HG03139 (cell line): ENCODE results near the gene IL36B.

Experiments used
- ATAC-seq: cut with Tn5 transposase; IDR thresholded peaks from one replicate; pipeline ENCODE4 v1.9.1; 2021; ENCODE audit not compliant: unreplicated experiment

The IL36B gene

GRCh38 chr2:113076954-113077669 lies 24.4 kb upstream of the IL36B start:
- no peak for ATAC-seq

DNA sequence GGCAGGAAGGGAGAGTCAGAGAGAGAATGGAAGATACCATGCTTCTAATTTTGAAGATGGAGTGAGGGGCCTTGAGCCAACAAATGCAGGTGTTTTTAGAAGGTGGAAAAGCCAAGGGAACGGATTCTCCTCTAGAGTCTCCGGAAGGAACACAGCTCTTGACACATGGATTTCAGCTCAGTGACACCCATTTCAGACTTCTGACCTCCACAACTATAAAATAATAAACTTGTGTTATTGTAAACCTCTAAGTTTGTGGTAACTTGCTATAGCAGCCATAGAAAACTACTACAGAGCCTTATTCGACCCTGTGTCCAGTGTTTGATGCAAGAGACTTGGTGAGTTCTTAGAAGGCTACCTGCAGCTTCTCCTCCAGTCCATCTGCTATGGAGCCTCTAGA lies 22.9 kb upstream of the IL36B start:
- no peak for ATAC-seq

- ATAC-seq, result no peak
Observed at GRCh38 chr2:113075030-113075429, 22.4 kb upstream of the IL36B start.

- ATAC-seq, result no peak
Observed at GRCh38 chr2:113073325-113073834, 20.7 kb upstream of the IL36B start.

DNA sequence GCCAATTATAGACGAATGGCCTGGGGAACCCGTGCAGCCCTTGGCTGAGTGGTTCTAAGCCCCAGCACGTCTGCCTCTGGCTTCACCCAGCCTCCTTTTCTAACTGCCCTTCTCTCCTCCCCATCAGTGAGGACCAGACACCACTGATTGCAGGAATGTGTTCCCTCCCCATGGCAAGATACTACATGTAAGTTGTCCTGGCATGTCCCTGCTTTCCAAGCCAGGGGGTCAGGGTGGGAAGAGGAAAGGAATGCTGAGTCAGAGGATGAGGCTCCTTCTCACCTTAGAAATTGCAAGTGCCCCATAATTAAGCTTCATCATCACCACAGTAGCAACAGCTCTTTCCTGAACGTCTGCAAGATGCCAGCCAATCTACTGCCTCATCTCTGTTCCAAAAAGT lies 19.9 kb upstream of the IL36B start:
- no peak for ATAC-seq

DNA sequence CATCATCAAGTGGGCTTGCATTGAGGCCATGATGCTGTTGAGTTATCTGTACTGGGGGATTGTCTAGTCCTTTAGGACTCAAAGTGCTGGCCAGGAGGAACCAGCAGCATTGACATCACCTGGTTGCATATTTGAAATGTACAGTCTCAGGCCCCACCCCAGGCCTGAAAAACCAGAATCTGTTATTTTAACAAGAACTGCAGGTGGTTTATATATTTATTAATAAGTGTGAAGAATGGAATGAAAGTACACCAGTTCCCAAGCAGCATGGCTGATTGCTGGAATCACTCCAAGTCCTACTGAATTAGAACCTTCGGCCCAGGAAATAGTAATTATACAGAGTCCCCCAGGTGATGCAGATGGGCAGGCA lies 17.9 kb upstream of the IL36B start:
- no peak for ATAC-seq

GRCh38 chr2:113069676-113070605 lies 17.3 kb upstream of the IL36B start:
- ATAC-seq, result no peak

DNA sequence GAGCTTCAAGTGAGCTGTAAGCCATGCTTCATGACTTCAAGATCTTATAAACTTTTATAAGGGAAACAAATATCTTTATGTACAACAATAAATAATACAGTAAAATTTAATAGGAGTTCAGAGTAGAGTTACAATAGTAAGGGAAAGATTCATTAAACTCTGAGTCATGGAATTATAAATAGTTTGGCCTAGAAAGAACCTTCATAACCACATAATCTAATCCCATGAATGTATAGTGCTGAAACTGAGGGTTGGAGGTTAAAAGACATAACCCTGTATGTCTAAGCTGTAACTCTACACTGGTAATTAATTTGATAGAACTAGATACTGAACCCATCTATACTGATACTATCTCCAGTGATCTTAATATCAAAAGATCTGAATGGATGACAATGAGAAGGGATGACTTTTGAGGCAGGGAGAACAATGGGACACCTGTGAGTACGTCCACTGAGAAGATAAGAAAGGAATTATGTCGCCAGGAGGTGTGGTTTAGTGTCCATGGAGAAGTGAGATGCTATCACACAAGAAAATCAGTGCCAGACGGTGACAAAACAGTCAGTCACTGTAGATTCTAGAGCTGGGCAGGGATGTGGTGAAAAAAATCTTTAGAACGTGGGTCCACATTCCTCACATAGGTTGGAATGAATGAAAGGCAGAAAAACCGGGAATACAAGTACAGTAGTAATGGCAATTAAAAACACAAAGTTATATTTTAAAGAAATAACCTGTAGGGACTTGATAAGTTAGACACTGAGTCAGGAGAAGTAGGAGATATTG lies 16.2 kb upstream of the IL36B start:
- ATAC-seq, result no peak

DNA sequence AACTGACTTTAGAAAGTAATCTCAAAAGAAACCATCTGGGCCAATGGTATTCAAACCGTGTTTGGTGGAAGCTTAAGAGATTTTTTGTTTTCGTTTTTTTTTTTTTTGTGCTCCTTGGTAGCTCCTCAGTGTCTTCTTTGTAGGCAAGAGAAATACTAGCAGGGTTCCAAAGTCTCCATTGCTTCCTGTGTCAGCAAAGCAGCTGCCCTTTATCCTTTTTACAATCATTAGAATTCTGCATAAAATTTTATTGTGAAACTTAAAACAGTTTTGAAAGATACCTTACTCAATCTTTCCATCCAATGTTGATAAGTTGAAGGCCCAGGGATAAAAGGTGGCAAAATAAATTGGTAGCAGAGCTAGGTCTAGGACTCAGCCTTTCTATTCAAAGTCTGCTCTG lies 15.6 kb upstream of the IL36B start:
- no peak for ATAC-seq

DNA sequence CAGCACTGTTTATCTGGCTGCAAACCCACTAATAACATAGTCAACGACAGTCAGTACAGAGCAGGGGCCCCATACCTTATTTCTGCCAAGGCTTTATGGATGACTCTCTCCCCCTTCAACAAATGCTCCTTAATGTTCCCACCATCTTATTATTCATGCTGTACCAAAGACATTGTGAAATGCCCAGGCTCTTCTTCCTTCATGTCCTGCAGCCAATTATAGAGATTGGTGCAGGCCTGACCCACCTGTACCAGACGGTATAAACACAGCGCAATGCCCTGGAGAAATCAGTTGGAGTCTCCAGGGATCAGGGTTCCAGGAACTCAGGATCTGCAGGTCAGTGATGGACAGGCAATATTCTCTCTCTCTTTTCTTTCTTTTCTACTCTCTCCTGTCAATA lies 15.0 kb upstream of the IL36B start, which contains the start of gene IL1F10:
IL1F10 (plus strand) TSS at position 290 of the 400 bp plus-strand sequence. CDS start 4,769 bp downstream, outside the sequence.
- no peak for ATAC-seq

DNA sequence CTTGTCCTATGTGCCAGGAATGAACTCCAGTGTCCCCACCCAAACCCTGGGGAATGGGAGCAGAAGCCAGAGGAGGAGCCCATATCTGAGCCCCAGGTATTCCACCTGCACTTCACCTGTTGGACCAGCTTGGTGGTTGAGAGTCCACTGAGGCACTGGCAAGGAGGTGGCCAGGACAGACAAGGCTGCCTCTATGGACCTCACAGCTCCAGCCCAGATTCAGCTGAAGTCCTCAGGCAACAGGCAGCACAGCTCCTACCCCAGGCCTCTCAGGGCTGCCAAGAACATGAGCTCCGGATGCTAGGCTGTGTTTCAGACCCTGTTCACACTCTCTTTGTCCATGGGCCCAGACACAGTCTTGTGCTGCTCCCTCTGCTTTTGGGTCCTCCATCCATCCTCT lies 12.2 kb upstream of the IL36B start:
- no peak for ATAC-seq

GRCh38 chr2:113064281-113064680 lies 11.6 kb upstream of the IL36B start:
- ATAC-seq, result no peak

- no peak for ATAC-seq
Observed at GRCh38 chr2:113061896-113062770, 9.5 kb upstream of the IL36B start.

DNA sequence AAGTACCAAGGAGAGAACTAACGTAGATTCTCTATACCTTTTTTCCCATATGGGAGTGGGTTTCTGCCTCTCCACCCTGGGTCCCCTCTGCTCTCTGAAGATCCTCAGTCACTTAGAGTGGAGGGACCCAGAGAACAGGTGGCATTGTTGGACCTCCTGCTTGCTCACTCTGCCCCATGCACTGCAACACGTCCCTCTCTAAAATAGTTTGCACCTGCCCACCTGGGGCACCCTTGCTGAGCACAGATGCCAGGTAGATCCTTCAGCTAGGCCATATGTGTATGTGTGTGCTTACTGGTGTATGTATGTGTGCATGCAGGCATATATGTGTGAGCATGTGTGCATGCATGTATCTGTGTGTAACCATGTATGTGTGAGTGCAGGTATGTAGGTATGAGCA lies 8.6 kb upstream of the IL36B start:
- no peak for ATAC-seq

DNA sequence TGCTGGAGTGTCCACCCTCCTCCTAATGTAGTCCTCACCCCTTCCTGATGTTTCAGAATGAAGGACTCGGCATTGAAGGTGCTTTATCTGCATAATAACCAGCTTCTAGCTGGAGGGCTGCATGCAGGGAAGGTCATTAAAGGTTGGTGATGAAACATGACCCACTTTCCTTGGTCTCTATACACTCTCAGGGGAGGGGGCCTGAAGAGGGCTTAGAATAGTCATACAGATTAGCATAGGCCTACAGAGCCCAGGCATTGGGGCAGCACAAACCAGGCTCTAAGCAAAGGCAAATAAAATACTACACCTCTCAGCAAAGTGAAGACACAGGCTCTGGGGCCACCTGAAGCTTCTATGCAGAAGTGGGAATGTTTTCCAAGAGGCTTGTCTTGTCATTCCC lies 8.1 kb upstream of the IL36B start:
- ATAC-seq, result no peak

- ATAC-seq, result no peak
Observed at GRCh38 chr2:113060396-113060795, 7.7 kb upstream of the IL36B start.

GRCh38 chr2:113058998-113059960 lies 6.6 kb upstream of the IL36B start, which contains the start of gene IL36RN:
IL36RN (plus strand) TSS chr2:113059198; CDS start chr2:113059439, 241 bp downstream.
- no peak for ATAC-seq

DNA sequence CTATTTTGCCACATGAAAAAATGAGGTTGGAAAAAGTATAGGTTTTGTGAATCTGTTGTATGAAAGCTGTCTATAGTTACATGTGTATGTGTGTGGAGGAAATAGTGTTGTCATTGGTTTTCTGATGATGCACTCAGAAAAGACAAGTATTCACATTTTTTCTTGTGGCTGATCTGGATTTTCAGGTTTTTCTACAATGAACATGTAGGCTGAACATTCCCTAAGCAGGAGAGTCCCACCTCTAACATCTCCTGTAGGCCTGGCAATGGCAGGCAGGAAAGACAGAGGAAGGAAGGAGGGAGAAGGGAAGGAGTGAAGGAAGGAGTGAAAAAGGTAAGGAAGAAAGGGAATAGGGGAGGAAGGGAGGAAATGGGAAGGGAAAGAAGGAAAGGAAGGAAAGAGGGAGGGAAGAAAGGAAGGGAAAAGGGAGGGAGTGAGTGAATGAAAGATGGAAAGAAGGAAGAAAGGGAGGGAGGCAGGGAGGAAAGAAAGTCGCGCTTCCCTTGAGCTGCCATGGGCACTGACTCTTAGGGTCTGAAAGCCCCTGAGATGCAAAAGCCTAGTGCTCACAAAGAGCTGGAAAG lies 5.8 kb upstream of the IL36B start:
- no peak for ATAC-seq

GRCh38 chr2:113057117-113057516 lies 4.5 kb upstream of the IL36B start:
- no peak for ATAC-seq
